NCI-H146 treated with DMSO at 0.1 percent for 48 hours (cell line): ENCODE measurements around the gene ADGRA1.
"Not testable (repeated sequence)": the region's sequence is repeated elsewhere in the genome, so short reads cannot be mapped to it uniquely, and the experiment has no call there.

ENCODE experiments used
- DNase-seq: peaks from one replicate; lab custom pipeline; 2025; ENCODE audit not compliant: unreplicated experiment; lab: John Stamatoyannopoulos, UW

The ADGRA1 gene

DNA sequence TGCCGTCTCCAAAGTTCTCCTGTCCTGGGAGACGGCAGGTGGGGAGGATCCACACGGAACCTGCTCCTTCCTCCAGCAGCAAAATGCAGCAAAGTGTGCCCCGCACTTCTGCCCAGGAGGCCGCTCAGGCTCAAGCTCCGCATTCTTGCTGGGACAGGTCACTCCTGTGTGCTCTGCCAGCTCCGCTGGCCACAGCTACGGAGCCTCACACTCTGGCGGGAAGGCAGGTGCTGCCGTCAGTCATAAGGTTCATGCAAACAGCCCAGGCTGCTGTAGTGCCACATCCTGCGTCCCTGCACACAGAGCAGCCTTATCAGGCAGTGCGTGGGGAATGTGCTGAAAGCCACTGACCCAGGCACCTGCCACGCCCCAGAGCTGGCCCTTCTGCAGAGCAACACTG, 22.4 kb downstream of the ADGRA1 start:
- no peak for DNase-seq

DNA sequence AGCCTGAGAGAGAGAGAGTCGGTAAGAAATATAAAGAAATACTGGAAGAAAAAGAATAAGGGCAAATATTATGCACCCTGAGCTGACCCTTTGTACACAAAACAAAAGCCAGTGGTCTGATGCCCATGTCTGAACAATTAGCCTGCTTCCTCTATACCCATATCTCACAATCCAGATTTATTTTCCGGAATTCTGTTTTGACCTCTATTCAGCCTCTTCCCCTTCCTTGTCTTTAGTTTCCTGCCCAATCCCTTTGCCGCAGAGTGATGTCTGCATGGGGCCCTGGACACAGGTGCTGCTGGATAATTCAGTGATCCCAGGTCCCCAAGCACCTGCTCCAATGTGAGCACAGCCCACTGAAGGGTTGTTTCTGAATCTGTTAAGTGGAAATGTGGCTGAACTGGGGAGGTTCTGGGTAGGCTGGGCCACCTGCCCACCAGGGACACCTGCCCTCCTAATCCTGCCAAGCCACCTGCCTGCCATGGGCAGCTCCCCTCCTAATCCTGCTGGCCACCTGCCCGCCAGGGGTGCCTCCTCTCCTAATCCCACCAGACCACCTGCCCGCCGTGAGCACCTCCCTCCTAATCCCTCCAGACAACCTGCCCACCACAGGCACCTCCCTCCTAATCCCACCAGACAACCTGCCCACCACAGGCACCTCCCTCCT, 23.0 kb downstream of the ADGRA1 start:
- no peak for DNase-seq

DNA sequence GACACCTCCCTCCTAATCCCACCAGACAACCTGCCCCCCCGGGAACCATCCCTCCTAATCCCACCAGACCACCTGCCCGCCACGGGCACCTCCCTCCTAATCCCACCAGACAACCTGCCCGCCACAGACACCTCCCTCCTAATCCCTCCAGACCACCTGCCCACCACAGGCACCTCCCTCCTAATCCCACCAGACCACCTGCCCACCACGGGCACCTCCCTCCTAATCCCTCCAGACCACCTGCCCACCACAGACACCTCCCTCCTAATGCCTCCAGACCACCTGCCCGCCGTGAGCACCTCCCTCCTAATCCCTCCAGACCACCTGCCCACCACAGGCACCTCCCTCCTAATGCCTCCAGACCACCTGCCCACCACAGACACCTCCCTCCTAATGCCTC, 23.9 kb downstream of the ADGRA1 start:
- DNase-seq: not testable (repeated sequence)

DNA sequence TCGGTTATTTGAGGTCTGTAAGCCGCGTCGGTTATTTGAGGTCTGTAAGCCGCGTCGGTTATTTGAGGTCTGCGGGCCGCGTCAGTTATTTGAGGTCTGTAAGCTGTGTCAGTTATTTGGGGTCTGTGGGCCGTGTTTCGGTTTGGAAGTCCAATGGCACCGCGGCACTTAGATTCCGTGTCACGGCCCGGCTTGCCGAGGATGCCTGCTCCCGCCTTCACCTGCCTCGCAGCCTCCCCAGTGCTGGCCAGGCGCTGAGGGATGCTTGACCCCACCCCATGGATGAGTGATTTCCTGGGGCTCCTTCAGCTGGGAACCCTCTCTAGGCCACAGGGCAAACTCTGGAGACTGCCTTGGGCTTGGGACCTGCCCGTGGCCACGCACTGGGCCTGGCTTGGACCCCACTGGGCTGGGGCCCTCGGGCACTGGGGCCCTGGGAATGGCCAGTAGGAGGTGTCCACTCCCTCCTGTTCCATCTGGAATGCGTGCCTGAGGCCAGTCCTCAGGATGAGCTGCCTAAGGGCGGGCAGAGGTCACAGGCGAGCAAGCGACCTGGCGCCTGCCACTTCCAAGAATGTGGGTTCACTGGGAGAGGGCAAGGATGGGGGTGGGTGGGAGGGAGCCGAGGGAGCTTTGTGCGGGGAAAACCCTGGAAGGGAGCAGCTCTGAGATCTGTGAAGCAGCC, 25.6 kb downstream of the ADGRA1 start:
- DNase-seq: no peak

DNA sequence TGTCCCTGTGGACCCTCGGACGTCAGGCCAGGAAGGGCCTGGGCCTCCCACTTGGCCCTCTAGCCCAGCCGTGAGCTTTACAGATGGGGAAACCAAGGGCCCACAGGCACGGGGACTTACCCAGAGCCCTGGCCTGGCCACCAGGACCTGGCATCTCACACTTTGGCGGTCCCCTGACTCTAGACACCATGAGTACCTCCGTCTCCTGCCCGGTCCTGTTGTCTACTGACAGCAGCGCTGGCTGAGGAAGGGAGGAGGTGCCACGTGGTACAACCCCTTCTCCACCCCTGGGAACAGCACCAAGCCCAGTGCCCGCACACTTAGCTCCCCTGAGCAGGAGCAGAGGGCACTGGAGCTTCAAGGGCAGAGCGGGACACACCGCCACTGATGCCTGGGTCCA, 26.1 kb downstream of the ADGRA1 start:
- DNase-seq: no peak

DNA sequence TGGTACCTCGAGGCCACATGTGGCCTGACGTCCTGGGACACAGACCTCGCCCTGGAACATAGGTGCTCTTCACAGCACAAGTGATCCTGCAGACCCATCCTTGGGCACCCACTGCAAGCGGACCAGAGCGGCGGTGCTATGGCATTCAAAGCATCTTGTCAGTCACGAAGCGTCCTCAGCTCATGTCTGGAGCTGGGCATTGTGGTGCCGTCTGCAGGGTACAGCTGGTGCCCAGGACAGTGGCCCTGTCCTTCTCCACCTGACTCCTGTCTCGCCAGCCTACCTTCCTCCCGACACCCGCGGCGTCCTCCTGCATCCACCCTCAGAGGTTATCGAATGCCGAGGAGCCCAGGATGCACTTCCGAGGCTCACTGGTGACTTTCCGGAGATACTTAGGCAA, 26.5 kb downstream of the ADGRA1 start:
- no peak for DNase-seq

DNA sequence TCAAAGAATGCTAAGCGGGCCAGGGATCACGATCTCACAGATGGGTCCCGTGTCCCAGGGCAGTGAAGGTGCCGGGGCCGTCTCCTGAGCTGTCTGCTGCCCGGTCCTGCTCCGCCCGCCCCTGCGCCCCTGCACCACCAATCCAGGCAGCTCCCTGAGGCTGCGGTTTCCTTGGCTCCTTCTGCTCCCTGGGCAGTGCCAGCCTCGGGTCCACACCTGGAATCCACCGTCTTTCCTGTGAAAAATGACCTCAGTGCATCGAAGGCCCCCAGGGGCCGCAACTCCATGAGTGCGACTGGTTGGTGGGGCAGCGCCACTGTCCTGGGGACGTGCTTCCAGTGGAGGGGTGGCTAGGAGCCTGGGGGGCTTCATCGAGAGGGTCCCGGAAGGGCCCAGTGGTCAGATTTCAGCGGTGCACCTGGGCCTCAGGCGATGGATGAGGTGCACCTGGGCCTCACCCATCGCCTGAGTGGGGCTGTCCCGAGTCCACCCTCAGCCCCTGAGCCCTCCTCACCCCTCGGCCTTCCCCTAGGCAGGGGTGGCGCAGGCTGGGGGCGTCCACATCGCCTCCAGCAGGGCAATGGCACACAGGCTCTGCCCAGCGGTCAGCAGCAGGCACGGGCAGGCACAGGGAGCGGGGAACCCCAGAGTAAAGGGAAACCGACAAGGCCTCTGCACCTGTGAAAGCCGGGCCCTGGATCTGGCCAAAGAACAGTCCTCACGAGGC, 27.2 kb downstream of the ADGRA1 start:
- DNase-seq: no peak

DNA sequence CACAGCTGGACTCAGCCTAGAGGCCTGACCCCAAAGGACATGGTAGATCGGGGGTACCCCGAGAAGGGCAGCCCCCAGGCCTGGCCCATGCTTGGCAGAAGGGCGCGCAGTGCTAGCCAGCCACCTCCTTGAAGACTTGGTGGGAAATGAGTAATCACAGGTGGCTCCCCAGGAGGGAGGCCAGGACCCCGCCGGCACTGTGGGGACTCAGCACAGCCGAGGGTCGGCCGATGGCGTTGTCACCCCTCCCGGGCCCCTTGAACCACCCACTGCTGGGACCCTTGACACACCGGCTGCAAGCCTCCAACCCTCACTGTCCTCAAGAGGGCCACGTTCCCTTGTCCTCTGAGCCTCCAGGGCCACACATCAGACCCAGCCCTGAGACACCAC, 27.7 kb downstream of the ADGRA1 start:
- DNase-seq: no peak

DNA sequence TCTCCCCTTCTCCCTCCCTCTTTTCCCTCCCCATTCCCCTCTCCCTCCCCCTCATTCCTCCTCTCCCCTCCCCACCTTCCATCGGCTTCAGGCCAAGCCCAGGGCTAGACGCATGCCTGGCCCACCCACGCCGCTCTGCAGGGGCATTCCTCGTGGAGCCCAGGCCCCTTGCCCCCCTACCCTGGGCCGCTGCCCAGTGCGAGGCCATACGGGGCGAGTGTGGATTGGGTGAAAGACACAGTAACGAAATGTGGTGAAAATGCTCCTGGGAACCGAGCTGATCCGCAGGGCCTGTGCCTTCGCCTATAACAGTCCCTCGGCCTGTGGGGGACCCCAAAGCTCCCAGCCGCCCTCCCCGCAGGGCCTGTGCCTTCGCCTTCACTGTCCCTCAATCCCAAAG, 28.3 kb downstream of the ADGRA1 start:
- no peak for DNase-seq

DNA sequence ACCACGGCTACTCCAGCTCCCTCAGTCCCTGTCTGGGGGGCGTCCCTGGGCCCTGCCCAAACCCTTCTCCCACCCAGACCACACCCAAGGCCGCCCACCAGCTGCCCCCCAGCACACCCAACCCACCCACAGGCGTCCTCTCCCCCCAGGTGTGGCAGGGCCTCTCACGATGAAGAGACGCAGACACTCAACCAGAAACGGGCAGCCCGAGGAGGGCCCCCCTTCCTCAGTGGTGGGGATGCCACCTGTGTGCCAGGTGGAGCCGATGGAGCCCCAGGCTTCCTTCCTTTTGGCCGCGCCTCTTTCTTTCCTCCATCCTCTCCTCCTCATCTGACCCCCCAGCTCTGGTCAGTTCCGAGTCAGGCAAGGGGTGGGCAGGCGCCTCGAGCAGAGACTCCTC, 28.7 kb downstream of the ADGRA1 start:
- DNase-seq: no peak

DNA sequence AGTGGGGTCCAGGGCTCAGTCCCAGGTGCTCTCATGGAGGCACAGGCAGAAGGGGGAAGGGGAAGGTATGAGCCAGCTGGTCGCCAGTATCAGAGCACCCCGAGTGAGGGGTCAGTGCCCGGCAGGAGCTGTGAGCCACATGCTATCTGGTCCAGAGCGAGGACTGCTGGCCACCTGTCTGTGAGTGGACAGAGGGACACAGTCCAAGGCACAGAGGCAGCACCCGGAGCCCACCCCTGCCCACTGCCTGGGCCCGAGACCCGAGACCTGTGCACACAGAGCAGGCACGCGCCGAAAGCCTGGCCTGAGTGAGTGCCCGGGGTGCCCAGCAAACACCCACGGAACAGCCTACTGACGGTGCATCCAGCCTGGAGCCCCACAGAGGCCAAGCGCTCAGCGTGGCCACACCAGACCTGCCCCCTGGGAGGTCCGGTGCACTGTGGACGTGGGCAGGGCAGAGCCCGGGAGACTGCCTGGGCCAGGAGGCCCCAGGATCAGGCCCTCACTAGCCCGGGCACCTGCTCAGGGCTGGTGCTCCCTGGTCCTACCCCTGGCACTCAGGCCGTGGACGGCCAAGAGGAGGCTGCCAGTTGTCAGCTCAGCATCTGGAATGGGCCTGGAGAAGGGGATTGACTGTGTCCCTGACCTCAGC, 29.4 kb downstream of the ADGRA1 start:
- DNase-seq: no peak

DNA sequence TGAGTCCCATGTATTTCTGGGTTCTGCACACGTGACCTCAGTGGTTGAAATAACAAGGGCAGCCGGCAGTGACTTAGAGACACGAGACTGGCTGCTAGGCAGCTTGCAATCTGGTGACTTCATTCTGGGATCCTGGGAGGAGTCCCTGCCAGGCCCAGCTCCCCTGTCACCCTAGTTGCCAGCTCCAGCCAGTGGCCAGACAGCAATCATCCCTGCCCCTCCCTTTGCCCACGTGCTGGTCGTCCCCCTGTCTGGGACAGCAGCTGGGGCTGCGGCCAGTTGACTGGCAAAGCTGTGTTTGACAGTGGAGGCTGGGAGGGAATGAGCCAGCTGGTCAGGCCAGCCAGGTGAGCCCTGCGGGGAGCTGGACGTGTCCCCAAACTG, 30.0 kb downstream of the ADGRA1 start:
- DNase-seq: no peak

DNA sequence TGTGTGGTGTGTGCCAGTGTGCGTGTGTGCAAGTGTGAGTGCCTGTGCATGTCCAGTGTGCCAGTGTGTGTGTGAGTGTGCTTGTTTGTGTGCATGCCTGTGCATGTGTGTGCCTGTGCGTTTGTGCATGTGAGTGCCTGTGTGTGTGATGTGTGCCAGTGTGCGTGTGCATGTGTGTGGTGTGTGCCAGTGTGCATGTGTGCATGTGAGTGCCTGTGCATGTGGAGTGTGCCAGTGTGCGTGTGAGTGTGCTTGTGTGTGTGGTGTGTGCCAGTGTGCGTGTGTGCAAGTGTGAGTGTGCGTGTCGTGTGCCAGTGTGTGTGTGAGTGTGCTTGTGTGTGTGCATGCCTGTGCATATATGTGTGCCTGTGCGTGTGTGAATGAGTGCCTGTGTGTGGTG, 33.8 kb downstream of the ADGRA1 start:
- DNase-seq: no peak

DNA sequence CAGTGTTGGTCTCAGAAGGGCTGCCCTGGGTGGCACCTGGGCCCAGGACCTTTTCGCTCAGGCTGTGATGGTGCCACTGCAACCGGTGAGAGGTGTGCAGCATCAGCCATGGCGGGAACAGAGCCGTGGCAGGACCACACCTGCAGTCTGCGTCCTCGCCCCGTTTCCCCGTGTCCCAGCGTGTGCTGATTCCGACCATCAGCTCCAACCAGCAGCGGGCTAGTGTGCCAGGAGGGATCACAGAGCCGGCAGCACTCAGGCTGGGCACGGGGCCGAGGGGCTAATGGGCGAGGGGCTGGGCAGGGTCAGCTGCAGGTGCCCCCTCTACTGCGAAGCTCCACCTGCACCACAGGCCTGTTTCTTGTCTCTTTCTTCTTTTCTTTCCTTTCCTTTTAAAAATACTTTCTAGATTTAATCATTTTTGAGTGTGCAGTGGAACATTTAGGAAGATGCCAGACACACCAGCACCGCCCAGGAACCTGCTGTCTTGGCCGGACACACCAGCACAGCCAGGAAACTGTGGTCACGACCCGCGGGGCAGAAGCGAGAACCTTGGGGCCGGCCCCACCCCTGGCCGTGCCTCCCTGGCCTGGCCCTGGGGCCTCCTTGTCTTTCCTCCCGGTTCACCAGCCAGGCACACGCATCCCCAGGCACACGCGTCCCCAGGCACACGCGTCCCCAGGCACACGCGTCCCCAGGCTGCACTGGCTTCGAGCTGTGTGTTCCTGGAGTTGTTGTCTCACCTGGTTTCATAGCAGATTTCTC, 34.6 kb downstream of the ADGRA1 start:
- DNase-seq: no peak

DNA sequence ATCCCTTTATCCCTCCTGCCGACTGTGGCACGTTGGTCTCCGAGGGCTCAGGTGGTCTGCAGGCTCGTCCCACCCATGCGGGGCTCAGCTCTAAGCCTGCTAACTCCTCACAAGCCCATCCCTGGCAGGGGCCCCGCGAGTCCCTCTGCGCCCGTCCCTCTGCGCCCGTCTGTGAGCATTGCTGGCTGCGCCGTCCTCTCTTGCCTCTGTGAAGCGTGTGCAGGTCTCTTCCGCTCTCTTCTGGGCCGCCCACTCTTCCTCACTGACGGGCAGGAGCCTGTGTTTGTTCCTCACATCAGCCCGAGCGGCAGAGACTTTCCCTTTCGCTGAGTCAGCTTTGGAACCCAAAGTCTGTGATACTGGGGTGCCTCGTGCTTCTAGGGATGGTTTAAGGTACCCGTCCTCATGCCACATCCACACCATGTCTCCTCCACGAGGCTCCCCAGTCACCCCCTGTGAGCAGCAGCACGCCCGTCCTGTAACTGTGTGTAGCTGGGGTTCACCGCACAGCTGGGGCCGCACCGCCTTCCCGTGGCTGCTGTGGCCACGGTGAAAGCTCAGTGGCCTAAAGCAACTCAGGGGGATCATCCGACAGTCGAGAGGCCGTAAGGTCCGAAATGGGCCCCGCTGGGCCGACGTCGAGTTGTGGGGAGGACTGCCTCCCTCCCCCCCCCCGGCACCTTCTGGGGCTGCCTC, 35.5 kb downstream of the ADGRA1 start:
- no peak for DNase-seq

DNA sequence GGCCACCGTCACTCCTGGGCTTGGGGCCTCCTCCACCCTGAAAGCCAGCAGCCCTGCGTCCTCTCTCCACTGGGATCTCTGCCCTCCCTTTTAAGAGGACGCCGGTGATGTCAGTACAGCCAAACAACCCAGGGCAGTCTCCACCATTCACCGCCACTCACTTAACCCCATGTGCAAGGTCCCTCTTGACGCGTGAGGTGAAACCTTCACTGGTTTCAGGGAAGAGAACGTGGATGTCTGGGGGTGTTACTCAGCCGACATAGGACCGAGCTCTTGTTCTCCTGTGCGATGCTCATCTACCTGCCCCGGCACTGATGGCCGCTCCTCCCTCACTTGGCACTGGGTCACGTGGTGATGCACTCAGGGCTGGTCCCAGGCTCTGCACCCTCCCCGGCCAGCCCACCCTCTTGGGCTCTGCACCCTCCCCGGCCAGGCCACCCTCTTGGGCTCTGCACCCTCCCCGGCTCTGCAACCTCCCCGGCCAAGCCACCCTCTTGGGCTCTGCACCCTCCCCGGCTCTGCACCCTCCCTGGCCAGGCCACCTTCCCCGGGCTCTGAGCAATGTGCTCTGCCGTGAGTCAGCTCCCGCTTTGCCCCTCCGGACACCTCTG, 36.1 kb downstream of the ADGRA1 start:
- no peak for DNase-seq

DNA sequence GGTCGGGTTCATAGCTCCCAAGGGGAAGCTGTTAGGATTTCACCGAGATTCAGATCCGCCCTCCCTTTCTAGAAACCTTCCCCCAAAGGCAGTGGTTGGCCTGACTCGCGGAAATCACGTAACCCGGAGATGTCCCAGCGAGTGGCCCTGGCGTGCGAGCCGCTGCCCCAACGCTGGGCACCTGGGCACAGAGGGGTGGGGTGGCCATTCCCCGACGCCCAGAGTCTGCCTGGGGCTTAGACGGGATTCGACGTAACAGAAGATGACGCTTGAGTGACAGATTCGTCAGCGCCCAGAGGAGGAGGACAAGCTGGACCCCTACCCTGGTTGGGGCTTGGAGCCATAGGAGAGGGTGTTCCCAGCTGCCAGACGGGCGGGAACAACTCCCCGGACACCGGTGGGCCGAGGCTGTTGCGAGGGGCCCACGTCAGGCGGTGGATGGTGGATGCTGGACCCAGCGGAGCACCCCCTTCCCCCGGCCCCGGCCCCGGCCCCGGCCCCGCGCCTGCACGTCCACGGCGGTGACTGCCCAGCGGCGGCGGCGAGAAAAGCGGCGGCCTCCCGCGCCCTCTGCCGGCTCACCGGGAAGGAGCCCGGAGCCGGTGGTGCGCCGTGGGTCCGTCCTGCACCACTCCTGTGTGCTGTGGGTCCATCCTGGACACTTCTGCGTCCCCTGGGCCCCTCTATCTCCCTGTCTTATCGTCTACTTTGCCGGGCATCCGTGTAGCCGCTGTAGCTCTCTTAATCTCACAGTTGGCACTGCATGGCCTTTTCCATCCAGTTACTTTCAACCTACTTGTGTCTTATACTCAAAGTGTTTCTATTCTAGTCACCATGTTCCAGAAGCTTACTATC, 36.9 kb downstream of the ADGRA1 start:
- no peak for DNase-seq

DNA sequence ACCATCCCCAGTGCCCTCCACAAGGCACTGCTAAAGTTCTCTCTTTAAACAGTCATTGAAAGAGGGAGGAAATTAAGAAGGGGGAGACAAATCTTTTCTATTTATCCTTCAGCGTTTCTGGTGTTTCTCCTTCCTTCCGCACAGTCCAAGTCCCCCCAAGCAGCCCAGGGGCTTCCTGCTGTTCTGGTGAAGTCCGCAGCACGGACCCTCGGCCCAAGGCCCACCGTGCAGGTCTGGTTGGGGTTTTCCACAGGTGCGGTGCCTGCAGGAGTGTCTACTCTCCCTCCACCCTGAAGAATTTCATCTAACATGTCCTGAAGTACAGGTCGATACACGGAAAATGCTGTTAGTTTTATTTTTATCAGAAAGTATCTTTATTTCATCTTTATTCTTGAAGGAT, 38.2 kb downstream of the ADGRA1 start:
- no peak for DNase-seq
